ENCODE measurements around the gene PCDHA7. TPM values are rescaled to one million over a fixed set of nuclear protein-coding genes. Genes with fewer than 3 reads are reported as not detected.
A peak's percentile ranks its signal among the peaks of the same experiment; 100 is the strongest.
"Not testable (repeated sequence)": the region's sequence is repeated elsewhere in the genome, so short reads cannot be mapped to it uniquely, and the experiment has no call there.

PCDHA7 gene
- total and polyA plus RNA-seq, 4 donors, result 0.10 to 0.52 (median 0.21) TPM

GRCh38 chr5:140827704-140828361, 6.2 kb upstream of the PCDHA7 start, which contains the start of gene PCDHA6:
Gene PCDHA6 (plus strand): TSS chr5:140827960. CDS start chr5:140828092, 132 bp downstream.
- WGBS, 2 donors, result 15 to 17% methylated on average over 27 of the region's 27 CpGs
- H3K9ac ChIP-seq (ENCODE audit: insufficient read depth in 1 of 2, low read length in 2 of 2), result no peak within 1 kb of the TSS
- no peaks in the 10 kb centered on the region for H3K36me3 ChIP-seq (ENCODE audit: control insufficient read depth in 4 of 4, insufficient read depth in 4 of 4, low read length in 4 of 4)
- peaks cover 0 to 32% (median 3%) of the 10 kb centered on the region in 4 donors for H3K9me3 ChIP-seq (ENCODE audit: control insufficient read depth in 4 of 4, insufficient read depth in 3 of 4, low read length in 3 of 4)
- H3K4me1 ChIP-seq (ENCODE audit: control insufficient read depth in 5 of 5, insufficient read depth in 5 of 5, low read length in 5 of 5), result no peaks in the 10 kb centered on the region
- peaks cover 0 to 7% (median 0%) of the 10 kb centered on the region in 3 donors for H3K27me3 ChIP-seq (ENCODE audit: control insufficient read depth in 3 of 3, insufficient read depth in 3 of 3, low read length in 2 of 3)
- DNase-seq (peak in 1 of 3 donors; percentile 3), ATAC-seq (ENCODE audit: insufficient read depth, low FRiP score) (no peak)
- TF ChIP-seq CTCF (IDR thresholded peaks at IDR 0.05; ENCODE audit: control extremely low read depth, extremely low read depth), result no peak
- H3K4me3 ChIP-seq, result no peak within 1 kb of the TSS
- H3K27ac ChIP-seq (ENCODE audit: low read depth in 1 of 2, low read length in 1 of 2), result no peak within 1 kb of the TSS

- no peaks in the 10 kb centered on the region for H3K4me1 ChIP-seq (ENCODE audit: control insufficient read depth in 5 of 5, insufficient read depth in 5 of 5, low read length in 5 of 5)
- H3K4me3 ChIP-seq, result no peak overlapping the region
- DNase-seq, result no peak
- no peak for TF ChIP-seq CTCF (IDR thresholded peaks at IDR 0.05; ENCODE audit: control extremely low read depth, extremely low read depth)
- H3K27ac ChIP-seq (ENCODE audit: low read depth in 1 of 2, low read length in 1 of 2), result no peak overlapping the region
- H3K36me3 ChIP-seq (ENCODE audit: control insufficient read depth in 4 of 4, insufficient read depth in 4 of 4, low read length in 4 of 4), result no peaks in the 10 kb centered on the region
- peaks cover 0 to 27% (median 3%) of the 10 kb centered on the region in 4 donors for H3K9me3 ChIP-seq (ENCODE audit: control insufficient read depth in 4 of 4, insufficient read depth in 3 of 4, low read length in 3 of 4)
- 19 to 23% methylated on average over 14 to 18 of the region's 18 CpGs for WGBS, 2 donors
- ATAC-seq (ENCODE audit: insufficient read depth, low FRiP score), result no peak
- no peak overlapping the region for H3K9ac ChIP-seq (ENCODE audit: insufficient read depth in 1 of 2, low read length in 2 of 2)
- peaks cover 0 to 7% (median 0%) of the 10 kb centered on the region in 3 donors for H3K27me3 ChIP-seq (ENCODE audit: control insufficient read depth in 3 of 3, insufficient read depth in 3 of 3, low read length in 2 of 3)
Observed at GRCh38 chr5:140828362-140828737, 5.7 kb upstream of the PCDHA7 start.

GRCh38 chr5:140829511-140830501, 4.3 kb upstream of the PCDHA7 start:
- ATAC-seq (ENCODE audit: insufficient read depth, low FRiP score); H3K4me1 ChIP-seq (ENCODE audit: control insufficient read depth in 5 of 5, insufficient read depth in 5 of 5, low read length in 5 of 5); H3K36me3 ChIP-seq (ENCODE audit: control insufficient read depth in 4 of 4, insufficient read depth in 4 of 4, low read length in 4 of 4); H3K27me3 ChIP-seq (ENCODE audit: control insufficient read depth in 3 of 3, insufficient read depth in 3 of 3, low read length in 2 of 3); H3K4me3 ChIP-seq; DNase-seq; H3K9ac ChIP-seq (ENCODE audit: insufficient read depth in 1 of 2, low read length in 2 of 2); H3K27ac ChIP-seq (ENCODE audit: low read depth in 1 of 2, low read length in 1 of 2): not testable (repeated sequence)
- peaks cover 0 to 25% (median 3%) of the 10 kb centered on the region in 4 donors for H3K9me3 ChIP-seq (ENCODE audit: control insufficient read depth in 4 of 4, insufficient read depth in 3 of 4, low read length in 3 of 4)
- 42 to 49% methylated on average over 85 to 106 of the region's 106 CpGs for WGBS, 2 donors

- 18 to 26% methylated on average over 24 to 27 of the region's 38 CpGs for WGBS, 2 donors
- not testable (repeated sequence) for H3K27ac ChIP-seq (ENCODE audit: low read depth in 1 of 2, low read length in 1 of 2); H3K4me1 ChIP-seq (ENCODE audit: control insufficient read depth in 5 of 5, insufficient read depth in 5 of 5, low read length in 5 of 5); ATAC-seq (ENCODE audit: insufficient read depth, low FRiP score); H3K27me3 ChIP-seq (ENCODE audit: control insufficient read depth in 3 of 3, insufficient read depth in 3 of 3, low read length in 2 of 3); H3K36me3 ChIP-seq (ENCODE audit: control insufficient read depth in 4 of 4, insufficient read depth in 4 of 4, low read length in 4 of 4); H3K4me3 ChIP-seq; H3K9ac ChIP-seq (ENCODE audit: insufficient read depth in 1 of 2, low read length in 2 of 2); DNase-seq
- peaks cover 0 to 29% (median 1%) of the 10 kb centered on the region in 4 donors for H3K9me3 ChIP-seq (ENCODE audit: control insufficient read depth in 4 of 4, insufficient read depth in 3 of 4, low read length in 3 of 4)
Observed at GRCh38 chr5:140834439-140835008, 455 bp downstream of the PCDHA7 start.

Measured in lung (tissue), 12 donors.